GM12865 (cell line): ENCODE results near the gene CROCC.

ENCODE experiments used
- DNase-seq: peaks from one replicate; pipeline ENCODE4 v3.0.0; 2010; ENCODE audit warnings: low read depth
- H3K4me3 ChIP-seq: 2 replicates; pipeline ENCODE4 v1.5.1; 2011; ENCODE audit warnings: mild to moderate bottlenecking, low read depth, low read length, control low read depth
- CTCF ChIP-seq: IDR thresholded peaks from 2 replicates; pipeline ENCODE4 v1.5.1; 2011; ENCODE audit warnings: low read length, control low read depth, low read depth, inconsistent platforms; ENCODE audit not compliant: insufficient read depth; ENCODE audit errors: missing control alignments

CROCC gene

GRCh38 chr1:16924216-16924918 is 2.6 kb downstream of the CROCC start:
- no peak overlapping the region for H3K4me3 ChIP-seq
- DNase-seq, result no peak
- no peak for TF ChIP-seq CTCF

GRCh38 chr1:16924919-16925477 is 3.3 kb downstream of the CROCC start:
- no peak for DNase-seq
- TF ChIP-seq CTCF, result no peak
- H3K4me3 ChIP-seq, result no peak overlapping the region

- TF ChIP-seq CTCF, result no peak
- DNase-seq, result no peak
- H3K4me3 ChIP-seq, result no peak overlapping the region
Observed at GRCh38 chr1:16925635-16926490, 4.1 kb downstream of the CROCC start.

GRCh38 chr1:16926491-16927073 is 4.9 kb downstream of the CROCC start:
- TF ChIP-seq CTCF, result no peak
- no peak for DNase-seq
- no peak overlapping the region for H3K4me3 ChIP-seq

GRCh38 chr1:16927256-16927655 is 5.5 kb downstream of the CROCC start:
- DNase-seq, result no peak

More at GRCh38 chr1:16927256-16927655, 5.5 kb downstream of the CROCC start:
- no peak overlapping the region for H3K4me3 ChIP-seq
- TF ChIP-seq CTCF, result no peak
